ENCODE data around the gene JAK2. TPM values are rescaled to one million over a fixed set of nuclear protein-coding genes. Genes with fewer than 3 reads are reported as not detected.

Gene JAK2
- total RNA-seq, 6 donors from 2014 or later, result 19.6 to 52.9 (median 26.0) TPM

GRCh38 chr9:4973246-4973645 lies 11.8 kb upstream of the JAK2 start:
- Histone ChIP-seq H3K36me3 (no peaks in the 10 kb centered on the region), H3K9me3 (no peaks in the 10 kb centered on the region), H3K27me3 (no peaks in the 10 kb centered on the region), H3K4me3 (no peak overlapping the region), H3K4me1 (peaks cover 0 to 6% (median 6%) of the 10 kb centered on the region in 4 donors), H3K27ac (no peak overlapping the region)
- DNase-seq (no peak), ATAC-seq (ENCODE audit: low FRiP score in 2 of 2) (no peak)
- WGBS, 2 donors, result 69 to 75% methylated on average over 1 of the region's 1 CpG
- no peak for TF ChIP-seq POLR2AphosphoS5 (IDR thresholded peaks at IDR 0.05)
- no peak for TF ChIP-seq POLR2A (IDR thresholded peaks at IDR 0.05)
- TF ChIP-seq EP300 (IDR thresholded peaks at IDR 0.05), result no peak
- no peak for TF ChIP-seq CTCF (IDR thresholded peaks at IDR 0.05)

GRCh38 chr9:4973902-4974301 lies 11.2 kb upstream of the JAK2 start:
- no peak for ATAC-seq (ENCODE audit: low FRiP score in 2 of 2)
- Histone ChIP-seq H3K27ac (no peak overlapping the region), H3K4me1 (peaks cover 0 to 6% (median 6%) of the 10 kb centered on the region in 4 donors), H3K27me3 (no peaks in the 10 kb centered on the region), H3K4me3 (no peak overlapping the region), H3K36me3 (no peaks in the 10 kb centered on the region), H3K9me3 (no peaks in the 10 kb centered on the region)
- 34 to 53% methylated on average over 1 of the region's 1 CpG for WGBS, 2 donors
- TF ChIP-seq POLR2AphosphoS5 (IDR thresholded peaks at IDR 0.05) (no peak), EP300 (IDR thresholded peaks at IDR 0.05) (no peak), CTCF (IDR thresholded peaks at IDR 0.05) (no peak), POLR2A (IDR thresholded peaks at IDR 0.05) (no peak)
- no peak for DNase-seq

- Histone ChIP-seq H3K27me3 (no peaks in the 10 kb centered on the region), H3K9me3 (no peaks in the 10 kb centered on the region), H3K4me1 (peaks cover 10 to 13% (median 11%) of the 10 kb centered on the region in 4 donors), H3K36me3 (no peaks in the 10 kb centered on the region), H3K4me3 (no peak overlapping the region), H3K27ac (no peak overlapping the region)
- no peak for ATAC-seq (ENCODE audit: low FRiP score in 2 of 2)
- 91 to 94% methylated on average over 2 of the region's 2 CpGs for WGBS, 2 donors
- TF ChIP-seq EP300 (IDR thresholded peaks at IDR 0.05), result no peak
- no peak for TF ChIP-seq CTCF (IDR thresholded peaks at IDR 0.05)
- TF ChIP-seq POLR2A (IDR thresholded peaks at IDR 0.05), result no peak
- no peak for TF ChIP-seq POLR2AphosphoS5 (IDR thresholded peaks at IDR 0.05)
- no peak for DNase-seq
Observed at GRCh38 chr9:4979239-4979638, 5.8 kb upstream of the JAK2 start.

- no peaks in the 10 kb centered on the region for H3K27me3 ChIP-seq
Observed at GRCh38 chr9:4980086-4980727, 4.9 kb upstream of the JAK2 start.

More at GRCh38 chr9:4980086-4980727, 4.9 kb upstream of the JAK2 start:
- no peak overlapping the region for H3K27ac ChIP-seq
- peaks cover 10 to 14% (median 11%) of the 10 kb centered on the region in 4 donors for H3K4me1 ChIP-seq
- ATAC-seq (ENCODE audit: low FRiP score in 2 of 2) (no peak), DNase-seq (no peak)
- no peak overlapping the region for H3K4me3 ChIP-seq
- no peaks in the 10 kb centered on the region for H3K36me3 ChIP-seq
- TF ChIP-seq POLR2A (IDR thresholded peaks at IDR 0.05), result no peak
- TF ChIP-seq POLR2AphosphoS5 (IDR thresholded peaks at IDR 0.05), result no peak
- TF ChIP-seq CTCF (IDR thresholded peaks at IDR 0.05), result no peak
- no peak for TF ChIP-seq EP300 (IDR thresholded peaks at IDR 0.05)
- 79 to 86% methylated on average over 4 of the region's 4 CpGs for WGBS, 2 donors
- no peaks in the 10 kb centered on the region for H3K9me3 ChIP-seq
